ENCODE data around the gene TAF4B. TPM values are rescaled to one million over a fixed set of nuclear protein-coding genes. Genes with fewer than 3 reads are reported as not detected.
"Not testable (repeated sequence)": the region's sequence is repeated elsewhere in the genome, so short reads cannot be mapped to it uniquely, and the experiment has no call there.

TAF4B gene
- total RNA-seq, 1 donor from 2014 or later = 3.3 TPM

GRCh38 chr18:26362021-26362420, 135.8 kb downstream of the TAF4B start:
- H3K9me3 Mint-ChIP-seq (ENCODE audit: unreplicated experiment) = no peaks in the 10 kb centered on the region
- no peak for TF ChIP-seq CTCF (IDR thresholded peaks at IDR 0.05; ENCODE audit: unreplicated experiment)
- no peak overlapping the region for H3K4me3 Mint-ChIP-seq (ENCODE audit: unreplicated experiment)
- H3K27ac Mint-ChIP-seq (ENCODE audit: unreplicated experiment) = no peak overlapping the region
- H3K4me1 Mint-ChIP-seq (ENCODE audit: unreplicated experiment) = no peaks in the 10 kb centered on the region
- no peak for DNase-seq (ENCODE audit: low spot score)
- peaks cover under 1% of the 10 kb centered on the region for H3K36me3 Mint-ChIP-seq (ENCODE audit: low read depth, unreplicated experiment)
- no peaks in the 10 kb centered on the region for H3K27me3 Mint-ChIP-seq (ENCODE audit: unreplicated experiment)

GRCh38 chr18:26367425-26367824, 141.2 kb downstream of the TAF4B start:
- no peak for DNase-seq (ENCODE audit: low spot score)
- Mint-ChIP-seq H3K4me3 (ENCODE audit: unreplicated experiment) (no peak overlapping the region), H3K9me3 (ENCODE audit: unreplicated experiment) (no peaks in the 10 kb centered on the region), H3K4me1 (ENCODE audit: unreplicated experiment) (peaks cover 5% of the 10 kb centered on the region), H3K27ac (ENCODE audit: unreplicated experiment) (no peak overlapping the region), H3K27me3 (ENCODE audit: unreplicated experiment) (no peaks in the 10 kb centered on the region), H3K36me3 (ENCODE audit: low read depth, unreplicated experiment) (peaks cover 7% of the 10 kb centered on the region)
- TF ChIP-seq CTCF (IDR thresholded peaks at IDR 0.05; ENCODE audit: unreplicated experiment) = no peak

GRCh38 chr18:26370037-26370436, 143.8 kb downstream of the TAF4B start:
- no peak overlapping the region for H3K27ac Mint-ChIP-seq (ENCODE audit: unreplicated experiment)

GRCh38 chr18:26376105-26376504, 149.9 kb downstream of the TAF4B start:
- no peaks in the 10 kb centered on the region for H3K36me3 Mint-ChIP-seq (ENCODE audit: low read depth, unreplicated experiment)
- no peak overlapping the region for H3K4me3 Mint-ChIP-seq (ENCODE audit: unreplicated experiment)
- no peaks in the 10 kb centered on the region for H3K27me3 Mint-ChIP-seq (ENCODE audit: unreplicated experiment)
- DNase-seq (ENCODE audit: low spot score) = no peak
- no peak for TF ChIP-seq CTCF (IDR thresholded peaks at IDR 0.05; ENCODE audit: unreplicated experiment)
- no peaks in the 10 kb centered on the region for H3K9me3 Mint-ChIP-seq (ENCODE audit: unreplicated experiment)
- peaks cover 2% of the 10 kb centered on the region for H3K4me1 Mint-ChIP-seq (ENCODE audit: unreplicated experiment)
- H3K27ac Mint-ChIP-seq (ENCODE audit: unreplicated experiment) = no peak overlapping the region

More at GRCh38 chr18:26370037-26370436, 143.8 kb downstream of the TAF4B start:
- H3K4me1 Mint-ChIP-seq (ENCODE audit: unreplicated experiment) = peaks cover 7% of the 10 kb centered on the region
- TF ChIP-seq CTCF (IDR thresholded peaks at IDR 0.05; ENCODE audit: unreplicated experiment) = no peak
- H3K4me3 Mint-ChIP-seq (ENCODE audit: unreplicated experiment) = no peak overlapping the region
- peaks cover 7% of the 10 kb centered on the region for H3K36me3 Mint-ChIP-seq (ENCODE audit: low read depth, unreplicated experiment)
- no peaks in the 10 kb centered on the region for H3K9me3 Mint-ChIP-seq (ENCODE audit: unreplicated experiment)
- no peaks in the 10 kb centered on the region for H3K27me3 Mint-ChIP-seq (ENCODE audit: unreplicated experiment)
- DNase-seq (ENCODE audit: low spot score) = no peak

- Mint-ChIP-seq H3K27me3 (ENCODE audit: unreplicated experiment) (no peaks in the 10 kb centered on the region), H3K4me3 (ENCODE audit: unreplicated experiment) (no peak overlapping the region), H3K27ac (ENCODE audit: unreplicated experiment) (no peak overlapping the region), H3K4me1 (ENCODE audit: unreplicated experiment) (no peaks in the 10 kb centered on the region), H3K9me3 (ENCODE audit: unreplicated experiment) (no peaks in the 10 kb centered on the region), H3K36me3 (ENCODE audit: low read depth, unreplicated experiment) (no peaks in the 10 kb centered on the region)
- TF ChIP-seq CTCF (IDR thresholded peaks at IDR 0.05; ENCODE audit: unreplicated experiment) = no peak
- DNase-seq (ENCODE audit: low spot score) = no peak
Measured at GRCh38 chr18:26378701-26379100, 152.5 kb downstream of the TAF4B start.

- H3K36me3 Mint-ChIP-seq (ENCODE audit: low read depth, unreplicated experiment); H3K9me3 Mint-ChIP-seq (ENCODE audit: unreplicated experiment); H3K4me1 Mint-ChIP-seq (ENCODE audit: unreplicated experiment); H3K27me3 Mint-ChIP-seq (ENCODE audit: unreplicated experiment); H3K4me3 Mint-ChIP-seq (ENCODE audit: unreplicated experiment); DNase-seq (ENCODE audit: low spot score); H3K27ac Mint-ChIP-seq (ENCODE audit: unreplicated experiment): not testable (repeated sequence)
Measured at GRCh38 chr18:26381555-26381954, 155.3 kb downstream of the TAF4B start.

All from endothelial cell (in vitro differentiated cells).